ENCODE data around the gene MTHFSD.

GRCh38 chr16:86576591-86577313 is 21.7 kb upstream of the MTHFSD start:
- TF ChIP-seq FOXM1 (IDR thresholded peaks at IDR 0.05; ENCODE audit: borderline replicate concordance) (no peak), TARDBP (IDR thresholded peaks at IDR 0.05) (no peak), SP1 (IDR thresholded peaks at IDR 0.05) (no peak)
